Measurements from ENCODE around the gene TRH.
"Not testable (repeated sequence)": the region's sequence is repeated elsewhere in the genome, so short reads cannot be mapped to it uniquely, and the experiment has no call there.

TRH gene

DNA sequence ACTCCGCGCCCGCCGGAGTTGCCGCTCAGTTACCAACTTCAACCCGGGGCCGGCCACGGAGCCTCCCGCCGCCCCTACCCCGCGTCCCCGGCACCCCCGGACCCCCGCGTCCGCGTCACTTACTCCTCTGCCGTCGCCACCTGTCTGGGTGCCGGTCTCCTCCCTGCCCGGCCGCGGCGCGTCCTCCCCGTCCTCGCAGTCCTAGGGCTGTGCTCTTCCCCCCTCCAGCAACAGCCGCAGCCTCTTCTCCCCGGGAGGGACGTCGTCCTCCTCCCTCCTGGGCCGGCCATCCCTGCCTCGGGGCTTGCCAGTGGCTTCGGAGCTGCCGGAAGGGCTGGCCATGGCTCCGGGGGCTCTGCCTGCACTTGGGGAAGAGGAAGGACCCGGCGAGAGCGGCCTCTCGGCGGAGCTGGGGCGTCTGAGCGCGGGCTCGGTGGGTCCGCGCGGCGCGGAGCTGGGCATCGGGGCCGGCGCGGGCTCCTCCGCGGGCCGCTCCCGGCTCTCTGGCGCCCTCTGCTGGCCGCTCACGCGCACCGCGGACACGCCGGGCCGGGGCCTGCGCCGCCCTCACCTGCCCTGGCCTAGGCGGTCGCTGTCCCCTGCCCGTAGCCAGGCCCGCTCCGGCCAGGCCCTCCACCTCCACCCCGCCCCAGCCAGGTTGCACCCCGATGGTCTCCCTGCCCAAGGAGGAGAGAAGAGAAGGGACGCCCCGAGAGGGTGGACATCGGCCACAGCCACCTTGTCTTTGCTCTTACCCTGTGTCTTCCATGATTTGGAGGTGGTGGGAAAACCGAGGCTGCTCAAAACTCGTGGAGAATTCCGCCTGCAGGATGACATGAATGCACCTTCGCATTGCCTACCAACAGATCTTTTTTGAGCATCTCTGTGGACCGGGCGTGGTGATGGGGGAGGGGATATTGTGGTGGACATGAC is 28.4 kb downstream of the TRH start:
- DNase-seq (ENCODE audit: extremely low read depth in 1 of 2, low read depth in 1 of 2) = peak; percentile 17 to 61

DNA sequence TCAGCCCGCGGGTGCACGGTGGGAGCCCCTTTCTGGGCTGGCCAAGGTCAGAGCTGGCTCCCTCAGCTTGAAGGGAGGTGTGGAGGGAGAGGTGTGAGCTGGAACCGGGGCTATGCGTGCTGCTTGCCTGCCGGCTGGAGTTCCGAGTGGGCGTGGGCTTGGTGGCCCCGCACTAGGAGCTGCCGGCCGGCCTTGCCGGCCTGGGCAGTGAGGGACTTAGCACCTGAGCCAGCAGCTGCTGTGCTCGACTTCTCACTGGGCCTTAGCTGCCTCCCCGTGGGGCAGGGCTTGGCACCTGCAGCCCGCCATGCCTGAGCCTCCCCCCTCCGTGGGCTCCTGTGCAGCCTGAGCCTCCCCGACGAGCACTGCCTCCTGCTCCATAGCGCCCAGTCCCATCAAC is 36.0 kb downstream of the TRH start:
- no peak for DNase-seq (ENCODE audit: extremely low read depth in 1 of 2, low read depth in 1 of 2)

DNA sequence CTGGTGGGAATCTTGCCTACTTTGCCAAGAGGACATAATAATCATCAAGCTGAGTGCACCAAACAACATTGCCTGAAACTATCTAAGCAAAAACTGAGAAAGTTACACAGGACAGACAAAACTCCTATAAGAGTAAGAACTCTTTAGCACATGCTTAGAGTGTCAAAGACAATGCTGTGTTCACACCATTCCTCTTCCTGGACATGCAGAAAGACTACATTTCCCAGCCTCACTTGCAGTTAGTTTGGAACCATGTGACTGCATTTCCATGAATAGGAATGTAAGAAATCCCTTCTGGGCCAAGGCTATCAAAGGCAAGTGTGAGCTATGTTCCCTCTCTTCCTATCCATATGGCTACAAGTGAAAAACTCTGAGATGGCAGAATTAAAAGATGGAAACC is 37.6 kb downstream of the TRH start:
- not testable (repeated sequence) for DNase-seq (ENCODE audit: extremely low read depth in 1 of 2, low read depth in 1 of 2)

DNA sequence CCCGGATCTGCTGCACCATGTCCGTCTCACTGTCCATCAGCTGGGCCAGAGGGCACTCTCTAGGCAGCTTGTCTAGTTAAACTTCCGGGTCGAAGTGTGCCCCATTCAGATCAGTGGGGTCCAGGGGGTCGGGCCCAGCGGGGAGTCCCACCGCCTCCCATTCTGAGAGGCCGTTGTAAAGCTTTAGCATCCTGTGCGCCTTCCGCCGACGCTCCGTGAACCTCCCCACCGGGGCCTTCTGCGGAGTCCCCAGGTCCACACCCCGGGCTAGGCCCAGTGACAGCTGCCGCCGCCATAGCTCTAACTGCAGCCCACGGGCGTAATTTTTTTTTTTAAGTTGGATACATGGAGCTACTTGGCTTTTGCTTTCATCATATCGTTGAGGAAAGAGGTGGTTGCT is 38.7 kb downstream of the TRH start:
- DNase-seq (ENCODE audit: extremely low read depth in 1 of 2, low read depth in 1 of 2) = not testable (repeated sequence)

DNA sequence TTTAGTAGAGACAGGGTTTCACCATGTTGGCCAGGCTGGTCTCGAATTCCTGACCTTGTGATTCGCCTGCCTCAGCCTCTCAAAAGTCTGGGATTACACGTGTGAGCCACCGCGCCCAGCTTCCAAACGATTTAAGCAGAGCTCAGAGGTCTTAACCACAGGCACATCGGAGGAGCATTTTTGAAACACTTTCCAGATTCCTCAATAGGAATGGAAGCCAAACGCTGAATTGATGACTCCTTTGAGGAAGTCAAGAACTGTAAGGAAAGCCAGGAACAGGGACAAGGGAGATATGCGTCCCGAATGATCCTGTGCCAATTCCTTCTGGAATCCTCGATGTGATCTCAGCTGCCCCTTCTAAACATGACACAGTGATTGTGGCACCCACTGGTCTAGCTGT is 40.0 kb downstream of the TRH start:
- no peak for DNase-seq (ENCODE audit: extremely low read depth in 1 of 2, low read depth in 1 of 2)

DNA sequence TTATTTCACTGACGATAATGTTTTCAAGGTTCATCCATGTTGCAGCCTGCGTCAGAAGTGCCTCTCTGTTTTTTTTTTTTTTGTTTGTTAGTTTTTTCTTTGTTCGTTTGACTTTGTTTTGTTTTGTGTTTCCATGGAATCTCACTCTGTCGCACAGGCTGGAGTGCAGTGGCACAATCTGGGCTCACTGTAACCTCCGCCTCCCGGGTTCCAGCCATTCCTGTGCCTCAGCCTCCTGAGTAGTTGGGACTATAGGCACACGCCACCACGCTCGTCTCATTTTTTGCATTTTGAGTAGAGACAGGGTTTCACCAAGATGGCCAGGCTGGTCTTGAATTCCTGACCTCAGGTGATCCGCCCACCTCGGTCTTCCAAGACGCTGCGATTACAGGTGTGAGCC is 43.1 kb downstream of the TRH start:
- not testable (repeated sequence) for DNase-seq (ENCODE audit: extremely low read depth in 1 of 2, low read depth in 1 of 2)

DNA sequence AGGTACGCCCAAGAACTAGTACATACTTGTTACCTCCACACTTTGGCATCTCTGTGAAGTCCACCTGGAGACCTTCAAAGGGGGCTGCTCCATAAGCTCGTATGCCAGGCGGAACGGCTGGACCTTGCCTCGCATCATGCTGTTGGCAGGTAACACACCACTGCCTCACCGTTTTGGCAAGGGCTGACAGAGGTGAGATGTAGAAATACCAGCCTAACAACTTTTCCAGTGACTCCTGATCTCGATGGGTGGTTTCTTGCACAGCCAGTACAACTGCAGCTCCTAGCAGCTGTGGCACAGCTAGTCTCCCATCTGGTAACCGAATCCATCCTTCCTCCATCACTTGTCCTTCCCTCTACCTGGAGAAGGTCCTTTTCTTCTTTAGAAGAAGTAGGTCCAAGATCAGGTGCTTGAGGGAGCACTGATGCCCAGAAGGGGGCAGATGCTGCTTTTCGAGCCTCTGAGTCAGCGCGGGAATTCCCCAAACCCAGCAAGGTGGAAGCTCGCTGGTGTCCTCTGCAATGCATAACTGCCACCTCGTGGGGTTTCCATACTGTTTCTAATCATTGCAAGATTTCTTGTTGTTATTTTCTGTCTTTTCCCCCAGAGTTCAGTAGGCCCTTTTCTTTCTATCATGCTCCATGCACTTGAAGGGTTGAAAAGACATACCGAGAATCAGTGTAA is 51.8 kb downstream of the TRH start:
- DNase-seq (ENCODE audit: extremely low read depth in 1 of 2, low read depth in 1 of 2) = not testable (repeated sequence)

DNA sequence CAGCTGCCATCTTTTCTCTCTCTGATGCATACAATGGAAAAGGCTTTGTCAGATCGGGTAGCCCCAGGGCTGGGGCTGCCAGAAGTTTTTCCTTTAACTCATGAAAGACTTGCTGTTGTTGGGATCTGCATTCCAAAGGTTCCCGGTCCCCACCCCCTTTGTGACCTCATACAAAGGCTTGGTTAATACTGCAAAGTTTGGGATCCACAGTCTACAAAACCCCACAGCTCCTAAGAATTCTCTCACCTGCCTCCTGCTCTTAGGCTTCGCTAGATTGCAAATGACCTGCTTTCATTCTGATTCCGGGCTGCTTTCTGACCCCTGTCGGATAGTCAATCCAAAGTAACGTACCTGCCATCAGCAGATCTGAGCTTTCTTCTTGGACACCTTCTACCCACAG is 52.9 kb downstream of the TRH start:
- DNase-seq (ENCODE audit: extremely low read depth in 1 of 2, low read depth in 1 of 2) = not testable (repeated sequence)

Measured in activated CD8-positive, alpha-beta memory T cell treated with anti-CD3 and anti-CD28 coated beads for 1 hour (primary cell).